SH-SY5Y (cell line): Measurements from ENCODE around the gene ZNF783.

Experiments
- GATA2 ChIP-seq: IDR thresholded peaks from 2 replicates; pipeline ENCODE4 v1.6.1; 2011; ENCODE audit warnings: mild to moderate bottlenecking, low read depth, low read length
- GATA3 ChIP-seq: IDR thresholded peaks from 2 replicates; pipeline ENCODE4 v1.6.1; 2011; ENCODE audit warnings: low read depth, mild to moderate bottlenecking, low read length, moderate library complexity

Gene ZNF783

DNA sequence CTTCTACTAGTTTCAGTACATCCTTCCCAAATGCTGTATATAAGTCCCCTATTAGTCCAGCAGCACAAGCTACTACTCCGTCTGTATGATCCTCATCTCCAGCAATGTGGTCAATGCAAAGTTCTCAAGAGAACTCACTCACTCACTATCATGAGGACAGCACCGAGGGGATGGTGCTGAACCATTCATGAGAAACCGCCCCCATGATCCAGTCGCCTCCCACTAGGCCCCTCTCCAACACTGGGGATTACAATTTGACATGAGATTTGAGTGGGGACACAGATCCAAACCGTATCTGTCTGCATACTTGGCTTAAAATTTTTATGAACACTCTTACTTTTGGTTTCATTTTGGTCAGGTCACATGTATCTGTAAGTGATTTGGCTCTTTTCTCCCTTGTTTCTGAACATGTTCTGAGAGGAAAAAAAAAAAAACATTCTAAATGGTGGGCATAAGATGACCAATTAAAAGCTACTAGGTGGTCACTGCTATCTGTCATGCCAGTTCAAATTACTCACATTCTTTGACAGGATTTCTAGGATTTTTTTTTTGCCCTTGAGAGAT is 60.1 kb downstream of the ZNF783 start:
- TF ChIP-seq GATA2, result no peak
- TF ChIP-seq GATA3, result no peak

DNA sequence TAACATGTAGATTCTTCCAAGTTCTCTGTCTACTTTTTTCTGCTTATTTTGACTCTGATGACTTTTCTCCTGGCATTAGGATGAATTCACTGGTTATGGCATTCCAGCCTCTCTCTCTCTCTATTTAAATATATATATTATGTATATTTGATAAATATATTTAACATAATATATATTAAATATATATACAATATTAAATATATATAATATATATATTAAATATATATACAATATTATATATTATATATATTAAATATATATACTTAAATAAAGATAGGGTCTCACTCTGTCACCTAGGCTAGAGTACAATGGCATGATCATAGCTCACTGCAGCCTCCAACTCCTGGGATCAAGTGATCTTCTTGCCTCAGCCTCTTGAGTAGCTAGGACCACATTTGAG is 60.7 kb downstream of the ZNF783 start:
- TF ChIP-seq GATA2 (no peak), GATA3 (no peak)

- TF ChIP-seq GATA3 (no peak), GATA2 (no peak)
These were observed 63.3 kb downstream of the ZNF783 start for GRCh38 chr7:149325248-149325647.

DNA sequence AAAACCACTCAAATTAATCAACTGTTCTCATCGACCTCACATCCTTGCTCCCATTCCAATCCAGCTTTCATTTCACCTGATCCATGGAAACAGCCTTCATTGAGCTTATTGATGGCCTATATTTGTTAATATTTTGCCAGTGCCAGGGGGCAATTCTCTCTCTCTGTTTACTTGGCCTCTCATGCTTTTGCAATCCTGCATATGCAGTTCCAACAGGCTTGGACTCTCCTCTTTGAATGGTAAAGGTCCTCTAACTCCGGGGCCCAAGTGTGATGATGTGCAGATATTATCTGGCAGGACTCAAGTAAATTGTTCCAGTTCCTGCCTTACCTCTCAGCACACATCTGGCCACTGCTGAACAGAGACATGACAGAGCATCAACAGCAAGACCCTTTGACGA is 67.3 kb downstream of the ZNF783 start:
- TF ChIP-seq GATA2 (no peak), GATA3 (no peak)

DNA sequence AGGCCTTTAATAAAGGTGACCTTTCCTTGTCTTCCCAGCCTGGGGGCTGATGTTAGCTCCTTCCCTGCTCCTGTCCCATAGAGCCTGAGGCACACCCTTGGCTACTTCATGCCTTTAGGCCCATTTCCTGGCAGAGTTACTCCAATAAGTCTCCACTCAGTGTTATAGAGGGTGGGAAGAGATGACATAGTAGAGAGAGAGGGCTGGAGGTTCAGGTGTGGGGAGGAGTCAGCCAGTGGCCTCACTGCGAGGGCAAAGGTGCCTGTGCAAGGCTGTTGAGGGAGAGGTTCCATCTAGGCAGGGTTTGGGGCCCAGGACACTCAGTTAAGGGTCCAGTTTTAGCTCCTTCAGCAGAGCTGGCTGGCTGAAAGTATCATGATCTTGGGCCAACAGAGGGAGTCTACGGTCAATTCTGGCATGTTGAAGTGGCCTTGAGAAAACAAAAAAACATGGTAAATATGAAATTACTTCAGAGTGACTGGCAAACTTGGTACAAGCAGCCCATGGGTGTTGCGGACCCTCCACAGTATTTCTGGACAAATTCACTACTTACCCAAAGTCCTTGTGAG is 67.9 kb downstream of the ZNF783 start:
- TF ChIP-seq GATA3 (no peak), GATA2 (no peak)

DNA sequence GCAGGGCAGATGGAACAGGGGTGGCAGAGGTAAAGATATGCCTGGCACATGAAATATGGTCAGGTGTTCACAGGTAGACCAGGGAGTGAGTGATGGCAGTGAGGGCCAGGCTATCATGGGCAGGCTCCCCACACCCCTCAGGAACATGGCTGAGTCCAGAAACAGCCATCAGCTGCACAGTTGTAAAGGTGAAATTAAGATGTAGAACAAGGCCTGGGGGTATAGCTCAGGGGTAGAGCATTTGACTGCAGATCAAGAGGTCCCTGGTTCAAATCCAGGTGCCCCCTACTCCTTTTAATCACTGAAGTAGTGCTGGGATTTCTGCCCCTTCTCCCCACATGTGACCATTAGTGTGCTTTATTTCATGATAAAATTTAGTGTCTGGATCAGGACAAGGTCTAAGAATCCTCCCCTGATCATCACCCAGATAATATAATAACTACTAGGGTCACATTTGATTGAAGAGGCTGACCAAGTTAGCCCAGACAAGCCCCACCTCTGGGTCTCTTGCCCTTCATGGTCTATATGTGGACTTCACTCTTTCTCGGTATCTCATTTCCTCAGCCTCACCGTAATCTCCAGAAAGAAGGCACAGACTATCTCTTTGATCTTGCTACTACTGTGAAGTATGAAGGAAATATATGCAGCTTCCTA is 69.0 kb downstream of the ZNF783 start:
- TF ChIP-seq GATA2 (no peak), GATA3 (no peak)

GRCh38 chr7:149333321-149333717 is 71.3 kb downstream of the ZNF783 start:
- TF ChIP-seq GATA3 (no peak), GATA2 (no peak)

GRCh38 chr7:149334219-149334618 is 72.2 kb downstream of the ZNF783 start:
- no peak for TF ChIP-seq GATA2
- TF ChIP-seq GATA3, result no peak
